GM12891 (cell line): ENCODE data around the gene HSPB6. TPM values are rescaled to one million over a fixed set of nuclear protein-coding genes. Genes with fewer than 3 reads are reported as not detected.
"Not testable (repeated sequence)": the region's sequence is repeated elsewhere in the genome, so short reads cannot be mapped to it uniquely, and the experiment has no call there.

ENCODE experiments used
- DNase-seq: peaks from one replicate; pipeline ENCODE4 v3.0.0; 2011; ENCODE audit warnings: low spot score; ENCODE audit not compliant: insufficient read length
- FAIRE-seq: peaks from 2 replicates; lab custom pipeline; 2011; peaks lifted over from hg19 to GRCh38; lab: Jason Lieb, UNC
- PAX5 ChIP-seq: IDR thresholded peaks from 2 replicates; pipeline ENCODE4 v1.6.1; 2011; ENCODE audit warnings: low read length, moderate library complexity, mild to moderate bottlenecking; ENCODE audit not compliant: insufficient read depth, severe bottlenecking
- POLR2A ChIP-seq: IDR thresholded peaks from 2 replicates; pipeline ENCODE4 v1.6.1; 2011; ENCODE audit warnings: low read depth, low read length, control low read depth
- POLR2AphosphoS5 ChIP-seq: IDR thresholded peaks from 2 replicates; pipeline ENCODE4 v1.6.1; 2011; ENCODE audit warnings: low read depth, low read length, control low read depth
- POU2F2 ChIP-seq: IDR thresholded peaks from 2 replicates; pipeline ENCODE4 v1.6.1; 2011; ENCODE audit warnings: low read depth, mild to moderate bottlenecking, control low read depth, low read length, moderate library complexity
- SPI1 ChIP-seq: IDR thresholded peaks from 2 replicates; pipeline ENCODE4 v1.6.1; 2011; ENCODE audit warnings: low read depth, low read length, control low read depth
- TAF1 ChIP-seq: IDR thresholded peaks from 2 replicates; pipeline ENCODE4 v1.6.1; 2011; ENCODE audit warnings: low read depth, low read length, control low read depth
- polyA plus RNA-seq: library from polyadenylated mRNA; unstranded; fragments of >200 nt; gene quantifications from one replicate; pipeline ENCODE4 v1.2.1, GENCODE V29; 2012; ENCODE audit warnings: low read depth, missing spikeins, inconsistent platforms; ENCODE audit not compliant: missing spikeins

The HSPB6 gene, protein sequence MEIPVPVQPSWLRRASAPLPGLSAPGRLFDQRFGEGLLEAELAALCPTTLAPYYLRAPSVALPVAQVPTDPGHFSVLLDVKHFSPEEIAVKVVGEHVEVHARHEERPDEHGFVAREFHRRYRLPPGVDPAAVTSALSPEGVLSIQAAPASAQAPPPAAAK
- polyA plus RNA-seq = 0.15 TPM

- no peak for TF ChIP-seq POLR2A
- no peak for TF ChIP-seq POU2F2
- no peak for TF ChIP-seq SPI1
- TF ChIP-seq PAX5 = no peak
- TF ChIP-seq POLR2AphosphoS5 = no peak
- no peak for TF ChIP-seq TAF1
- no peak for FAIRE-seq
- no peak for DNase-seq
Measured at GRCh38 chr19:35756377-35757230, at the start of gene HSPB6. TSS of gene HSPB6 (minus strand) at chr19:35757029. CDS start at chr19:35757008, 21 bp downstream.

DNA sequence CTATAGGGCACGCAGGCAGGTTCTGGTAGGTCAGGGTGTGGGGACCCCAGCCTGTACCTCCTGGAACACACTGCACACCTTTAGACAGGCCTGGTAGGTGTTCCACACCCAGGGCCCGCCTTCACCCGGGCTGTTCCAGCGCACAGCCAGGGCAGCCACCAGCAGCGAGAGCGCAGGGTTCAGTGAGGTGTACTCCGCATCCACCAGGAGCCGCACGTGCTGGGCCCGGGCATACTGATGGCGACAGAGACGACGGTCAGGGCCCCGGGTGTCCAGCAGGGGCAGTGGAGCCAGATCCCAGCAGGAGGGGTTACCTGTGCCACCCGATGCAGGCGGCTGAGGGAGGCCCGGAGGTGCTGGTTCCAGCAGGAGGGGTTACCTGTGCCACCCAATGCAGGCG lies 49.8 kb upstream of the HSPB6 start:
- no peak for FAIRE-seq
- TF ChIP-seq POLR2AphosphoS5 (no peak), TAF1 (no peak), POU2F2 (no peak), SPI1 (no peak), POLR2A (no peak)
- DNase-seq = no peak

DNA sequence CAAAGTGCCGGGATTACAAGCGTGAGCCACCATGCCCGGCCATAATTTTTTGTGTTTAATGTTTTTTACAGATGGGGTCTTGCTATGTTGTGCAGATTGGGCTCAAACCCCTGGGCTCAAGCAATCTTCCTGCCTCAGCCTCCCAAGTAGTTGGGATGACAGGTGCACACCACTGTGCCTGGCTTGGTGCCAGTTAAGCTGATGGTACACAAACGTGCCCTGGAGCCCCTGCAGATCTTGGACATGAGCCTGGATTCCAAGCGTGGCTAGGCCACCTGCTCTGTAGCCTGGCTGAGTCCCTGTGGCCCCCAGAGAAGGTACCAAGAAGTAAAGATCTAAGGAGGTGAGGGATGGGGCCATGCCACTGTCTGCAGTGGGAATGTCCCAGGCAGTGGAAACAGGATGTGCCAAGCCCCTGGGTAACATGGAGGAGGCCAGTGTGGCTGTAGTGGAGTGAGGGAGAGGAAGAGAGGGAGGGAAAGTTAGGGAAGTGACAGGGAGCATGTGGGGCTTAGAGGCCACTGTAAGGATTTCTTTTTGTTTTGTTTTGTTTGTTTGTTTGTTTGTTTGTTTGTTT lies 48.8 kb upstream of the HSPB6 start:
- no peak for DNase-seq

GRCh38 chr19:35801828-35802227 lies 45.0 kb upstream of the HSPB6 start:
- DNase-seq (no peak), FAIRE-seq (no peak)
- TF ChIP-seq POLR2A (no peak), TAF1 (no peak), POU2F2 (no peak)

More for the DNA sequence above, 48.8 kb upstream of the HSPB6 start:
- TF ChIP-seq POU2F2 (no peak), TAF1 (no peak), POLR2A (no peak), PAX5 (no peak), POLR2AphosphoS5 (no peak), SPI1 (no peak)
- no peak for FAIRE-seq

- FAIRE-seq = peak; percentile 5
- DNase-seq = no peak
- TF ChIP-seq SPI1 (no peak), POLR2AphosphoS5 (no peak), POLR2A (no peak), POU2F2 (no peak), PAX5 (no peak), TAF1 (no peak)
Measured at GRCh38 chr19:35797663-35798062, 40.8 kb upstream of the HSPB6 start.

DNA sequence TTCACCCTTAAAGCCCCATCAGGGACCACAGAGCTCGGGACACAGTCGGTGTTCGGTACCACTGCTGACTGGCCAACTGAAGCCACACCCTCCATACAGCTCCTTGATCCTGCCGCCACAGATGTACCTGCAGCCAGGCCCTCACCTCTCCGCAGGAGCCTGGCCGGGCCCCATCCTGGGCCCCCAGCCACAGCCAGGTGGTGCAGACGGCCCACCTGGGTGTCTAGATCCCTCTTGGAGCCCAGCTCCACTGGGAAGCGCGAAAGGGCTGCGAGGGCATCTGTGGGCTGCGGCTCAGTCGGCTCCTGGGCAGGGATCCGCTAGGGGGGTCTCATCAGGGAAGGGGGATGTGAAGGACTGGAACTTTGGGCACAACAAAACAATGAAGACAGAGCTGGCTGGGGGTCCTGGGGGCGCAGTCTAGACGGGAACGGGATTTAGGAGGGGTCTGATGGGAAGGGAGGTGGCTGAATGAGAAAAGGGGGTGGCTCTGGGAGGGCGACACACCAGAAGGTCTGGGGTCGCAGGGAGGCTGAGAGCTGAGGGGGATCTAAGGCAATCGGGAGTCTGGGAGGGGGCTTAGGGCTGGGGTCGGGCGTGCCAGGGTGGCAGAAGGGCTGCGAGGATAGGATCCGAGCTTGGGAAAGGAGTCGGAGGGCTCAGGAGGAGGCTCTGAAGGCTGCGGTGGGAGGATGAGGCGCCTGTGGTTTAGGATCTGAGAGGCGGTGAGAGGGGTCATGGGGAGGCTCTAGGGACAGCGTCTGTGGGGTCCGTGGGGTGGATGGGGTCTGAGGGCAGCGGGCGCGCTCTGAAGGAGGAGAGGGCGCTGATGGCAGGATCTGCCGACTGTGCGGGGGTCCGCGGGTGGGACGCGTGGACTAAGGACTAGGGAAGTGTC lies 40.1 kb upstream of the HSPB6 start:
- FAIRE-seq = no peak
- no peak for DNase-seq
- TF ChIP-seq POLR2AphosphoS5 (no peak), POLR2A (no peak), TAF1 (no peak), PAX5 (no peak), SPI1 (no peak), POU2F2 (no peak)

- DNase-seq, FAIRE-seq: not testable (repeated sequence)
Measured at GRCh38 chr19:35795564-35795963, 38.7 kb upstream of the HSPB6 start.

- FAIRE-seq (no peak), DNase-seq (no peak)
- no peak for TF ChIP-seq POLR2AphosphoS5
- no peak for TF ChIP-seq POU2F2
- no peak for TF ChIP-seq POLR2A
- no peak for TF ChIP-seq TAF1
- TF ChIP-seq SPI1 = no peak
- no peak for TF ChIP-seq PAX5
Measured at GRCh38 chr19:35793381-35794165, 36.7 kb upstream of the HSPB6 start.

DNA sequence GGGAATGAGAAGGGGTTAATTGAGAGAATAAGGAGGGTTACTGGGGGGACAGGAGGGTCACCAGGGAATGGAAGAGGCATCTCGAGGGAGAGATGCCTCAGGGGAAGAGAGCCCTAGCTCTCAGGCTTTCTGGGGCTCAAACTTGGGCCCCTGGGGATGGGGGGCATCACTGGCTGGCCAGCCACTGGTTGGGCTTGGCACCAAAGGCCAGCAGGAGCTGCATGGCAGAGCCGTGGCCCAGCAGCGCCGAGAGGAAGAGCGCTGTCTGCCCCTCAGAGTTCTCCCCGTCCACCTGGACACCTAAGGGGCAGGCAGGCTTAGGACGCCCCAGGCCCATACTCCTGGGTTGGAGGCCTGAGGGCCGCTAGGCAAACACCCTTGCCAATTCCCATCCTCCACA lies 36.1 kb upstream of the HSPB6 start:
- FAIRE-seq (no peak), DNase-seq (no peak)
- TF ChIP-seq POLR2A (no peak), POLR2AphosphoS5 (no peak), POU2F2 (no peak)
